ENCODE measurements around the gene UBP1.
"Not testable (repeated sequence)": the region's sequence is repeated elsewhere in the genome, so short reads cannot be mapped to it uniquely, and the experiment has no call there.

Gene UBP1

DNA sequence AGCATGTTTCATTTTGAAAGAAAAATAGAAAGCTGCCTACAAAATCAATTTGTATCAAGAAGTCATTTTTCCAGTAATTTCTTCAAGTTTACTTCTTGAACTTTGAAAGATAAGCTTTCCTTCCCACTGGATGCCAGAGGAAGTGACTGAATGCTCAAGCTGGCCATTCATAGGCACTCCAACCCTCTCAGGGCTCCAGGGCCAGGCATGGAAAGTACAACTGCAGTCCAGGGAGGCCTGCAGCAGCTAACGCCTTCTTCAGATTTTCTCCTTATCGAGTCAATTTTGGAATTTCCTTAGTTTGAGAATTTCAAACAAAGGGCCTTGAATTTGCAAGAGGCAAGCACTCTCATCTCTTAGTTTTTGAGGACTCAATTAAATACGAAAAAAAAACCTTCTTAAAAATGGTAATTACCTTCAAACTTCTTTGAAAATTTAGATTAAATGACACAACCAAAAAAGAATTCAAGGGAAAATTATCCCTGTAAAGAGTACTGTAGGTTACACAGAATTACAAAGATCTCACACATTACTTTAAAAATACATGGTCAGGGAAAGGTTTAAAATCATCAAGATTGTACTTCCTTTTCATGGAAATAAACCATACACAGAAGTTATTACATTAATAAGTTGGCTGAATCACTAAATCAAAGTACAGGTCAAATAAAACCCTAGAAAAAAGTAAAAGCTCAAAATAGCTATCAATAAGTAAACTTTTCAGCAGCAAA is 2.5 kb downstream of the UBP1 start:
- peak; percentile 37 for DNase-seq

DNA sequence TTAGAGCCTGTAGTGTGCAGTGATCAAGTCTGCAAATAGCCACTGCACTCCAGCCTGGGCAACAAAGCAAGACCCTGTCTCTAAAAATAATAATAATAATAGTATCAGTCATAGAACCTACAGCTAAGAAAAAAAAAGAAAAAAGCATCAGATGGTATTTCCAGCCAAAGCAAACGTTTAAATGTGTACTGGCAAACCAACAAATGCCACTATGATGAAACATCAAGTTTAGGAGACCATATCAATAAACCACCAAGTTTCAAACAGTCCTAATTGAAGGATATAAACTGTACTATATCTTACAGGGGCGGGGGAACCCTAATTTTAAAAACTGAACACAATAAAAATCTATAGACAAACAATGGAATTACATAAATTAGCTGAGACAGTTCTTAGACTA is 6.4 kb downstream of the UBP1 start:
- peak; percentile 16 for DNase-seq

DNA sequence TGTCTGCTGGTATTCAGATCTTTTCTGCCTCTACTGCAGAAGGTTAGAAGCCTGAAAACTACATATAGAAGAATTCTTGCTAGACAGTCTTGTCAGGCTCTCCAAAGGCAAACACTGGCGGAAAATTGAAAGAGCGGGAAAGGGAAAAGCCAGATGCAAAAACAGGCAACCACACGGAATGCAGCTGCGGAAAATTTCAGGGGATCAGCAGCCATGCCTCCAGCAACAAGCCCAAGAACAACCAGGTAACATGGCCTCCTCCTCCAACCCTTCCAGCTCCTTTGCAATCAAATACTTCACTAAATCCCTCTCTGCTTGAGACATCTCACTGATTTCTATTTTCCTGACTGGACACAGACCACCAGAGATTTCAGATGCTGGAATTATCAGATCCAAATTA is 9.6 kb downstream of the UBP1 start:
- DNase-seq, result no peak

DNA sequence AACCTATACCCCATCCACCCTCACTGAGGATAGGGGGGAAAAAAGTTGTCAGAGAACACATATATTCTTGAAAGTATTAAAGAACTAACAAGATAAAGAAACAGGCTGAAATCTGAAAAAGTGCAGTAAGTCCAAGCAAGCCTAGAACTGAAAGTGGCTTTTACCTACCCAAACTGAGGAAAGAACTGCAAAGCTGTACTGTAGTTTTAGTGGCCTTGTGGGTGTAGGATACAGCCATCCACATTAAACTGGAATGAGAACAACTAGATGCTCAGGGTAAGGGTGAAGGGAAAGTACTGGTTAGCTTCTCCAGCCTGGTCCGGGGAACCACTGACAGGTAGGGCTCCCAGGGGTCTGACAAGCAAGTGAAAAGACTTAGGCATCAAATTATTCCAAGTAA is 10.1 kb downstream of the UBP1 start:
- no peak for DNase-seq

DNA sequence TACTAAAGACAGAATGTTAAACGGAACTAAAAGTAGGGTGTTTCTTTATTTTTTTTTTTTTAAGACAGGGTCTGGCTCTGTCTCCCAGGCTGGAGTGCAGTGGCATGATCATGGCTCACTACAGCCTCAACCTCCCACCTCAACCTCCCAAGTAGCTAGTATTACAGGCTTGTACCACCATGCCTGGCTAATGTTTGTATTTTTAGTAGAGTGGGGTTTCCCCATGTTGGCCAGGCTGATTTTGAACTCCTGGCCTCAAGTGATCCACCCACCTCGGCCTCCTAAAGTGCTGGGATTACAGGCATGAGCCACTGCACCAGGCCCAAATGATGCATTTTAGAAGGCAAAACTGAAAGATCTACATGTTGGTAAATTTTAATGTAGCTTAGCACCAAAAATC is 10.9 kb downstream of the UBP1 start:
- not testable (repeated sequence) for DNase-seq

DNA sequence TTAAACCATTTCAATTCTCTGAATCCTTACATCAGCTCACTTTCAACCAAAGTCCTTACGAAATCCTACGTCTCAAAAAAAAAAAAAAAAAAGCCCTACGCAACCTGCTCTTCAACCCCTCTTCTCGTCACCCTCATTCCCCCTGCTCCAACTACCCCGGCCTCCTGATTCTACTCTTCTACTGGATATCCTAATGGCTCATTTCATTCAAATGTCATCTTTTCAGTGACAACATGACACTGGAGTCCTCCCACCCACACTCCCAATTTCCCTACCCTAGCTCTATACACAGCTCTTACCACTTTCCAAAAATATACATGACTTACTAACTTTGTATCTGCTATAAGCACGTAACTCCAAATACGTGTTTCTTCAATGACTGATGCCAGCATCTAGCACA is 11.5 kb downstream of the UBP1 start:
- DNase-seq, result no peak

DNA sequence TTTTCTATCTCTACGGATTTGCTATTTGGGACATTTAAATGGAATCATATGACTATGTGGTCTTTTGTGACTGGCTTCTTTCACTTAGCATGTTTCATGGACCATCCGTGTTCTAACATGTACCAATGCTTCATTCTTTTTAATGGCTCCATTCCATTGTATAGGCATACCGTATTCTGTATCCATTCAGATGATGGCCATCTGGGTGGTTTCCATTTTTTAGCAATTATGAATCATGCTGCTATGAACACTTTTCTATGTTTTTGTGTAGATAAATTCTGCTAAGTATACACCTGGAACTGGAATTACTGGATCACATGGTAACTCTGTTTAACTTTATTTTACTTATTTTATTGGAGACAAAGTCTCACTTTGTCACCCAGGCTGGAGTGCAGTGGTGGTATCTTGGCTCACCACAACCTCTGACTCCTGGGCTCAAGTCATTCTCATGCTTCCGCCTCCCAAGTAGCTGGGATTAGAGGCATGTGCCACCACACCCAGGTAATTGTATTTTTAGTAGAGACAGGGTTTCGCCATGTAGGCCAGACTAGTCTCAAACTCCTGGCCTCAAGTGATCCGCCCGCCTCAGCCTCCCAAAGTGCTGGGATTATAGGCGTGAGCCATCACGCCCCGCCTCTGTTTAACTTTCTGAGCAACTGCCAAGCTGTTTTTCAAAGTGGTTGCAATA is 13.4 kb downstream of the UBP1 start:
- DNase-seq, result no peak

DNA sequence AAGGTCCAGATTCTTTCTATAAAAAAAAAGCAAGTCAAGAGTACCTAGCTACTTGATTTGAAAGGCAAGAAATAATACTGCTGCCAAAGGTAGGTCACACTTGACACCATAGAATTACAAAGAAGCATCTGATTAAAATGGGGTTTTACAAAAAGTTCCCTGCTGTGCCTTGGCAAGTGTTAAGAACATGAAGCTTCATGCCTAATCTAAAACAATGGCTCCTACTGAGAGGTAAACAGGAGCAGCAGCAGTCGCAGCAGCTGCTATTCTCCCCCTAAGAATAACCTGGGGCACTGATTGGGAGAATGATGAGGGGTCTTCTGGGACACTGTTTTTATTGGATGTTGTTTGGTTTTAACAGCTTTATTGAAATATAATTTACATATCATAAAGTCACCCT is 14.1 kb downstream of the UBP1 start:
- DNase-seq, result no peak

DNA sequence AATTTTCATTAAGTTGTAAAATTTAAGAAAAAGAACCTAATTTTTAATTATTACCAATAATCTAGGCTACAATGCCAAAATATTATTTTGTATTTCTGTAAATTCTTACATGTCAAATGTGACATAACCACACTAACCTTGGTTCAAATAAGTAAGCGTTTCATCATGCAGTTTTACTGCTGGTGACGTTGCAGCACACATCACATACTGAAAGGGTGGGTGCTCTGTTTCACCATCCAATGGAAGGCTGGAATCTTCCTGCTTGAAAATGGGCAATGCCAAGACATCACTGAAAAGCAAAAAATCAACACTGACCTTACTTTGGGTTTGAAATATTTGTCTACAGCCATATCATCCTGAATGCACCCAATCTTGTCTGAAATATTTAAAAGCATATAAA is 14.8 kb downstream of the UBP1 start:
- DNase-seq, result no peak

DNA sequence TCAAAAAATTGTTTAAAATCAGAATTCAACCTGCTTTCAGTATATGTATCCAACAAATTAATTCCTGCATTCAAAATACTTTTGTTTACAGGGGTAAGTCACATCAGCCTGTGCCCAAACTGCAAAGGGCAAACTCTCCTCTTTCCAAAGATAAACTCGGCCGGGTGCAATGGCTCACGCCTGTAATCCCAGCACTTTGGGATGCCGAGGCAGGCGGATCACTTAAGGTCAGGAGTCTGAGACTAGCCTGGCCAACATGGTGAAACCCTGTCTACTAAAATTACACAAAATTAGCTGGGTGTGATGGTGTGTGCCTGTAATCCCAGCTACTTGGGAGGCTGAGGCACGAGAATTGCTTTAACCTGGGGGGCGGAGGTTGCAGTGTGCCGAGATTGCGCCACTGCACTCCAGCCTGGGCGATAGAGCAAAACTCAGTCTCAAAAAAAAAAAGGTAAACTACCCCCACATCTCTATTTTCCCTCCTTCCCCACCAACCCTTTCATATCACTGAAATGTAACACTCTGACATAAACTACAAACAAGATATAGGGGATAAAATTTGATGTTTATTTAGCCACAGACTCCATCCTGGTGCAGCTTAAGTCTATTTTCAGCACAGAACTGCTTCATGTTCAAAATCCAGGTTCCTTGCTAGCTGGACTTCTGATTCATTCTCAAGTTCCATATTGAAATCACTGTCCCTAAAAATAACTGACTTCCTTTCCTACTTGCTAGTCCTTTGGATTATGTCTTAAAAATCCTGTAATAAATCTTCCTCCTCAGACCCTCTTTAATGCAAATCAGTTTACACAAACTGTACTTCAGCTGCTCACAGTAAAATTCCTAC is 15.4 kb downstream of the UBP1 start:
- DNase-seq, result no peak

DNA sequence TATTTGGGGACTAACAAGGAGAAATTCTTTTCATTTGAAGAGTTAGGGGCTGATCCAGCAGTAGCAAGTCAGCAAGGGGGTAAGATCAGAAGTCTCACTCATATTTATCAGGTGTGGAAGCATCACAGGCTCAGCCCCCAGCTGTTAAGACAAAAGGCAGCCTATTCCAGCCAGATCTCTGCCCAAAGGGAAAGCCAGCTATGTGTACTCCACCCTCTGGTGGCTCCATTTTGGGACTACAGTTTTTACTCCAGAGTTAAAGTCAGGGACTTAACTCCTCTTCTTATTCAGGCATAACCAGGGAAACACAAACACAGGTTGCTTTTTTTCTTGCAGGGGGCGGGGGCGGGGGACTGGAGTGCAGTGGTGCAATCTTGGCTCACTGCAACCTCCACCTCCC is 19.2 kb downstream of the UBP1 start:
- no peak for DNase-seq

DNA sequence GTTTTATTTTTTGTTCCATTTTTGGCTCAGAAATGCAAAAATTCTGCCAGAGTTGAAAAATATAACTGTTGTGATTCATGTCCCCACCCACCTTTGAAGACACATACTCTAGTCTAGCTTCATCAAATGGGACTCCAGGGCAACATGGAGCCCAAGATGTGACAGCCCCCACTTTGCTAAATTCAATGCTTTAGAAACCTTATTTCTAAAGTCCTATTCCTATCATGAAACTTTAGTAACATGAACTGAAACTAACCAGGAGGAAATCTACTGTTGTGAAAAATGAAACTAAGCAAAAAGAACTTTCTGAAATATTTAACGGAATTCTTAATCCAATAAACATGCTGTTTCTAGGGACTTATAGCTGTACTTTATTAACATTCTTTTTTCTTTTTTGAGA is 20.3 kb downstream of the UBP1 start:
- DNase-seq, result no peak

DNA sequence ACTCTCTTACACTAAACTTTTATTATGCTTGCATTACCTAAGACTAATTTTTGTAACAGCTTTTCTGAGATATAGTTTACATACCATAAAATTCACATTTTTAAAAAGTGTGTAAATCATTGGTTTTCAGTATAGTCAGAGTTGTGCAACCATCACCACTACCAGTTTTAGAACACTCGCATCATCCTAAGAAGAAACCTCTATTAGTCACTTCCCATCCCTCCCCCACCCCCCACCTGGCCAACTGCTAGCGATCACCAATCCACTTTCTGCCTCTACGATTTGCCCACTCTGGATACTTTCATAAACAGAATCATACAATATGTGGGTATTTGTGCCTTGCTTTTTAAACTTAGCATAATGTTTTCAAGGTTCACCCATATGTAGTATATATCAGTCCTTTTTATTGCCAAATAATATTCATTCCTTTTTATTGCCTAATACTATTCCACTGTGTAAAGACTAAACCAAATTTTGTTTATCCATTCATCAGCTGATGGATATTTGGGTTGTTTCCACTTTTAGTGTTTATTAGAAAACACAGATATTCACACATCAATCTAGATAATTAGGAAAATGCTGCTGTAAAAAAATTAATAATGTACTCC is 23.0 kb downstream of the UBP1 start:
- peak; percentile 25 for DNase-seq

DNA sequence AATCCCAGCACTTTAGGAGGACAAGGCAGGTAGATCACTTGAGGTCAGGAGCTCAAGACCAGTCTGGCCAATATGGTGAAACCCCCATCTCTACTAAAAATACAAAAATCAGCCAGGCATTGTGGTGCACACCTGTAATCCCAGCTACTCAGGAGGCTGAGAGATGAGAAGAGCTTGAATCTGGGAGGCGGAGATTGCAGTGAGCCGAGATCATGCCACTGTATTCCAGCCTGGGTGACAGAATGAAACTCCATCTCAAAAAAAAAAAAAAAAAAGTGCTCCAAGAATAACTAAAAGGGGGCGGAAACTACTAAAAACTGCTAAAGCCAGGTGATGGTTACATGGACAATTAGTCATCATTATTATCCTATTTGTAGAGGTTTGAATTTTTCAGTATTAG is 29.4 kb downstream of the UBP1 start:
- not testable (repeated sequence) for DNase-seq

DNA sequence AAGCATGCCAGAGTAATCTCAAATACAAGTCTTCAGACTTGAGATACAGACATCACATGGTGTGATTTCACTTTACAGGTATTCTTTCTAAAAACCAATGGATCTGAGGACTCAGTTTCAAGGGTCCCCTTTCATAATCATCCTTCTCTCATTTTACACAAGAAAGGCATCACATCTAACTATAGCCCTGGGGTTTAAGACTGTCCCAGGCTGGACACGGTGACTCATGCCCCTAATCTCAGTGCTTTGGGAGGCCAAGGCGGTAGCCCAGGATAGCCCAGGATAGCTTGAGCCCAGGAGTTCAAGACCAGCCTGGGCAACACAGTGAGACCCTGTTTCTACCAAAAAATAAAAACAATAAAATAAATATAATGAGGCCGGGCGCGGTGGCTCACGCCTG is 36.4 kb downstream of the UBP1 start:
- peak; percentile 10 for DNase-seq

DNA sequence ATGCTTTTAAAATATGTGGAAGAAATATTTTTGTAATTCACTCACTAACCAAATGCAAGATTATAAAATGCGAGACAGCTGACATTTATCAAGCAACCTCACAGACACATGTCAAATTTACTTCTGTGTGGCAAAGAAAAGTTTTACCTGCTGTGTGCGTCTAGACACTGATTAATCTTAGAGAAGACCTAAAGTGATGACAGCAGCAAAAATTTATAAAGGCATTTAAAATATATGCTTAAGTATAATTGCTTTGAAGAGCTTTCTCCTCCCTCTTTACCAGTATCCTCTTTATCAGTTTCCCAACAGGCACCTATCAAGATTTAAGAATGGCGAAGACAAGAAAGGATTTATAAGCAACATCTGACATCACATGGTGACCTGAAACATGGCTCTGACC is 37.3 kb downstream of the UBP1 start:
- peak; percentile 39 for DNase-seq

DNA sequence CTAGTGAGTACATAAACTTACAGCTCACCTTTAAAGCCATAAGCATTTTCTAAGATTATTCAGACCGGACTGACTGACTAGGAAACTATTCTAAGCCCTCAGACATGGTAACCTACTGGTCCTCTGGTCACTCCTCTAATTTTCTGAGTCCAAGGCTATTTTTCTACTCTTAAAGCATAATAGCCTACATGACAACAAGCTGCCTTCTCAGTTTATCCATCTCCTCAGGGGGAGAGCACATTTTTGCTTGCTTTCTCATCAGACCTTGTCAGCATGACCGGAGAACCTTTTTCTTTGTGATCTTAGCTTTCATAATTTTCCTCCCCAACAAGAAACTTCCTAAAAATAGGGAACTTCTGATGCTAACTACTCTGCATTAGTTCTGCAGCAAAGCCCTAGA is 38.4 kb downstream of the UBP1 start:
- no peak for DNase-seq

DNA sequence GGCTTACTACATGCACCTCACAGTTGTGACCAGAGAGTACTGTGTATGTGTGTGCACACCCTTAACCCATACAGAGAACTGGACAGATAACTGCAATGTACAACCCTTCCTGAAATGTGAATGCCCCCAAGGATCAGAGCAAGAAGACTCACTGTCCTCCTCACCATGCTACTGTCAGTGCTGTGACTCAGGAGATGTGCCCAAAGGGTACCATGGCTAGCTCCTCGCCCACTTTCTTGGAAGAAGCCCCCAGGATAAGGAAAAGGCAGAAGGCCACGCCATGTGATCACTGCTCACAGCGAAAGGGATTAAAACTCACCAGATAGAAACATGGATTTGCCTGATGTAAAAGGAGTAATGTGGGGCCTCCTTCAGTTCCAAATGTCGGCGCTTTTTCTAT is 41.8 kb downstream of the UBP1 start:
- DNase-seq, result no peak

DNA sequence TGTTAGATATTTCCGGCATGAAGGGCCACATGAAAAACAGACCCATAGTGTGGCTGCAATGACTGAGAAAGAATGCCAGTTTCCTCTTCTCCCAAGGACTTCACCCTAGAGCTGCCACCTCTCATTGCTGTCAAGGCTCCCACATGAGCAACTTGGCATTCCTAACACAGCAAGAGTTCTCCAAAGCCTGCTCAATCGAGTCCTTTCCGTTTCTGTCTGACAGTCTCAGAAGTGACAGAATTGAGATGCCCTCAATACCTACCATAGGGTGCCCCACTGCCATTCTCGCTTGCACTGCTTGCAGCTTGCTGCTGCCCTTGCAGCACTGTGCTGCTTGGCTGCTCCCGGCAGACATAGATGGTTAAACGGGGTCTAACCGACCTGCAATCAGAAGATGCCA is 44.3 kb downstream of the UBP1 start:
- DNase-seq, result no peak

DNA sequence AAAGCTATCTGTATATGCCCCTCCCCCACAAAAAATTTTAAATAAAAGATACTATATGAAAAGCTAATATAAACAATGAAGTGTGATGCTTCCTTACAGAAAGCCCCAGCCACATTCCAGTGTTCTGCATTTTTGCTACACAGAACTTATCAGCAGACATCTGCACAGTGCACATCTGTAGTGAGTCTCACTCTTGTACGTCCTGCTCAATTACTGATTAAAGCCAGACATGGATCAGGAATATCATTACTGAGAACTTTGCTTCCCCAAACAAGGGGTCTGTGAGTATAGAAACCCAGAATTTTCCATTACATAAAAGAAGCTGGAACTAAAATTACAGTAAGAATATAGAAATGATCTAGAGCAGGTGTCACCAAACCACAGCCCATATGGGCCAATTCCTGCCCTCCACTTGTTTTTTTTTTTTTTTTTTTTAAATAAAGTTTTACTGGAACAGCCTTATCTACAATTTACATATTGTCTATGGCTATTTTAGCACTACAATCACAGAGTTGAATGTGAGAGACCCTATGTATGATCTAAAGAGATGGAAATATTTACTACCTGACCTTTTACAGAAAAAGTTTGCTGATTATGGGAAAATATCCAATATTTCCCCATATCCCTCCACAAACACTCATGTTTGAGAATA is 45.7 kb downstream of the UBP1 start:
- peak; percentile 26 for DNase-seq

DNA sequence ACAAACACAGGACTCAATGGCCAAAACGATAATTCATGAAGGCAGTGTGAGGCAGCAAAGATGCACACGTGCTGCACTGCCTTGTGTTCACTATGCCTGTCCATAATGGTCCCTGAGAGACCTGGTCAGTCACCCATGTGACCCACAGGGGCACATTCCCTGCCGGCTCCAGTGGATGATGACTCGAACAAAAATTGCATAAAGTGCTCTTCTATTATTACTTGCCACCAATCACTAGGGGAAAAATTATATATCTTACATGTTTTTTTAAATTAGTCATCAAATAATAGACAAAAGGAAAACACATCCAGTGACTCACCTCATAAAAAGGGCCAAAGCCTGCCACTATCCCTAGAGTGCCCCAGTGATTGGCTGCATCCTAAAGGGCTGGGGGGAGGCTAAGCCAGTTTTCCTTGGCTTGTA is 47.5 kb downstream of the UBP1 start:
- peak; percentile 91 for DNase-seq

DNA sequence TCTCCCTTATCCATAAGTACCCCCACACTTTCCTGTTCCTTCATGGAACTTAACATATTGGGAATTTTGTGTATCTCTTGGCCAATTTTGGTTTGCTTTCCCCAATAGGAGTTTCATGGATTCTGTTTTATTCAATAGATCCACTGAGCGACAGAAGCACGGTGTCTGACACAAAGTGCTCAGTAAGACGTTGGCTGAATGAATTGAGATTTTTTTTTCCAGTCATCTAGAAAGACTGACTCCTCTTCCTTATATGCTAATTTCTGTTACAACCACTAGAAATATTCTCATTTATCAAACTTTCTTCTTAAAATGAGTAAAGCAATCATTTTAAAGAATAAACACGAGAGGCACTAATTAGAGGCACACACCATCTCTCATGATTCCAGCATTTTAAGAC is 48.1 kb downstream of the UBP1 start:
- no peak for DNase-seq

Data from fibroblast of skin of abdomen (primary cell).